NCI-H1092 (cell line): ENCODE results near the gene NDUFAF3.

Source experiments
- DNase-seq: peaks from one replicate; lab custom pipeline; 2025; lab: John Stamatoyannopoulos, UW

Gene NDUFAF3

GRCh38 chr3:49054344-49054862 lies 32.5 kb downstream of the NDUFAF3 start:
- DNase-seq = no peak

GRCh38 chr3:49057268-49057667 lies 35.3 kb downstream of the NDUFAF3 start:
- no peak for DNase-seq

- no peak for DNase-seq
Observed at GRCh38 chr3:49058011-49058410, 36.1 kb downstream of the NDUFAF3 start.
